Mammary epithelial cell (primary cell): ENCODE results near the gene FCHSD2.

Source experiments
- EZH2 ChIP-seq: IDR thresholded peaks from 2 replicates; pipeline ENCODE4 v1.6.1; 2012; ENCODE audit warnings: low read length, inconsistent platforms, borderline replicate concordance
- TF ChIP-seq, protein P1 (sequence below), 2 donors: IDR thresholded peaks in 1 of 2; conservative IDR thresholded peaks in 1 of 2; 2 replicates each; pipeline ENCODE4 v1.5.1; 2011 to 2012; ENCODE audit warnings: inconsistent platforms in 2 of 2, low read length in 2 of 2, mild to moderate bottlenecking in 2 of 2, control low read depth in 1 of 2, low read depth in 1 of 2; ENCODE audit not compliant: insufficient read depth in 1 of 2; ENCODE audit errors: extremely low read depth in 1 of 2

DNA sequence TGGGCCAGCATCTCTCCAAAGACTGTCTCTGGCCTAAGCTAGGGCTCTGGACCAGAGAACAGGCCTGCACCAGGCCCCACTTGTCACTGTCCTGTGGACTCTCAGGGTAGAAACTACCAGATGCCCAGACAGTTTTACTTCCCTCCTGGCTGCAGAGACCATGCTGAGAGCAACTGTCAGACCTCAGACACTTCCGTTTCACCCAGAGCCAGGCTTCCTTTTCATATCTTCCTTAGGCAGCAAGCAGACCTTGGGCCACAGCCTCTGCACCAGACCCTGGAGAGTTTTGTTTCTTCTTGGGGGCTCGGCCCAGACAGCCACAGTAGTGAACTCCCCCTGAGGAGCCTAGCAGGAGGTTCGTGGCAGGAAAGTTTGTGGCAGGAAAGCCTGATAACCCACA lies 12.1 kb upstream of the FCHSD2 start:
- TF ChIP-seq, protein P1, sequence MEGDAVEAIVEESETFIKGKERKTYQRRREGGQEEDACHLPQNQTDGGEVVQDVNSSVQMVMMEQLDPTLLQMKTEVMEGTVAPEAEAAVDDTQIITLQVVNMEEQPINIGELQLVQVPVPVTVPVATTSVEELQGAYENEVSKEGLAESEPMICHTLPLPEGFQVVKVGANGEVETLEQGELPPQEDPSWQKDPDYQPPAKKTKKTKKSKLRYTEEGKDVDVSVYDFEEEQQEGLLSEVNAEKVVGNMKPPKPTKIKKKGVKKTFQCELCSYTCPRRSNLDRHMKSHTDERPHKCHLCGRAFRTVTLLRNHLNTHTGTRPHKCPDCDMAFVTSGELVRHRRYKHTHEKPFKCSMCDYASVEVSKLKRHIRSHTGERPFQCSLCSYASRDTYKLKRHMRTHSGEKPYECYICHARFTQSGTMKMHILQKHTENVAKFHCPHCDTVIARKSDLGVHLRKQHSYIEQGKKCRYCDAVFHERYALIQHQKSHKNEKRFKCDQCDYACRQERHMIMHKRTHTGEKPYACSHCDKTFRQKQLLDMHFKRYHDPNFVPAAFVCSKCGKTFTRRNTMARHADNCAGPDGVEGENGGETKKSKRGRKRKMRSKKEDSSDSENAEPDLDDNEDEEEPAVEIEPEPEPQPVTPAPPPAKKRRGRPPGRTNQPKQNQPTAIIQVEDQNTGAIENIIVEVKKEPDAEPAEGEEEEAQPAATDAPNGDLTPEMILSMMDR (conservative IDR thresholded peaks at IDR 0.05 in 1 of 2, IDR thresholded peaks at IDR 0.05 in 1 of 2; ENCODE audit: extremely low read depth in 1 of 2, insufficient read depth in 1 of 2, low read depth in 1 of 2, low read length in 2 of 2): no peak
- TF ChIP-seq EZH2: no peak
